IMR-90 (cell line): ENCODE measurements around the gene APC2. TPM values are rescaled to one million over a fixed set of nuclear protein-coding genes. Genes with fewer than 3 reads are reported as not detected.

Source experiments
- ATAC-seq: fragments of 200-7000 bp; cut with Tn5 transposase; 2 replicates; pipeline ENCODE4 v1.9.1; 2020; ENCODE audit warnings: low read depth, mild to moderate bottlenecking, moderate library complexity
- BruUV-seq: library from RNA; stranded (reverse); fragments of 400-500 nt; replicated peaks from 2 replicates; lab custom pipeline; 2021; lab: Mats Ljungman, UMichigan
- CTCF ChIA-PET: fragments of 300-600 bp; formaldehyde crosslinking; extraction: SDS; loops from one replicate; lab custom pipeline; 2021; ENCODE audit warnings: antibody characterized with exemption; lab: Yijun Ruan, JAX
- POLR2A ChIA-PET: fragments of 300-600 bp; sonication (Branson Sonifier 250); formaldehyde crosslinking; loops from one replicate; lab custom pipeline; 2022; ENCODE audit warnings: antibody characterized with exemption; ENCODE audit not compliant: unreplicated experiment; lab: Charles Lee
- DNase-seq: peaks from one replicate; pipeline ENCODE4 v3.0.0; 2013
- H2AFZ ChIP-seq: replicated peaks from 2 replicates; pipeline ENCODE3; 2013; ENCODE audit warnings: low read length, mild to moderate bottlenecking; ENCODE audit not compliant: poor library complexity
- H2AK5ac ChIP-seq: 2 replicates; pipeline ENCODE4 v1.6.1; 2013; ENCODE audit warnings: low read depth, low read length, inconsistent platforms
- H2AK9ac ChIP-seq: replicated peaks from 2 replicates; pipeline ENCODE3; 2013; ENCODE audit warnings: mild to moderate bottlenecking, low read depth, low read length, moderate library complexity; ENCODE audit not compliant: poor library complexity
- H2BK120ac ChIP-seq: 2 replicates; pipeline ENCODE4 v1.6.1; 2013; ENCODE audit warnings: low read depth, low read length, inconsistent platforms
- H2BK15ac ChIP-seq: 3 replicates; pipeline ENCODE4 v1.6.1; 2013; ENCODE audit warnings: low read depth, low read length, inconsistent platforms
- H2BK20ac ChIP-seq: 2 replicates; pipeline ENCODE4 v1.6.1; 2013; ENCODE audit warnings: low read depth, mild to moderate bottlenecking, inconsistent platforms, low read length, moderate library complexity
- H2BK5ac ChIP-seq: 2 replicates; pipeline ENCODE4 v1.6.1; 2013; ENCODE audit warnings: mild to moderate bottlenecking, low read depth, low read length, inconsistent platforms; ENCODE audit not compliant: poor library complexity, severe bottlenecking
- H3K14ac ChIP-seq: replicated peaks from 2 replicates; pipeline ENCODE4 v1.6.1; 2013; ENCODE audit warnings: low read depth, low read length, inconsistent platforms
- H3K18ac ChIP-seq: 2 replicates; pipeline ENCODE4 v1.6.1; 2013; ENCODE audit warnings: low read depth, low read length, control low read depth
- H3K23ac ChIP-seq: 2 replicates; pipeline ENCODE4 v1.6.1; 2013; ENCODE audit warnings: low read depth, low read length, inconsistent platforms
- H3K27ac ChIP-seq: 2 replicates; pipeline ENCODE4 v1.5.1; 2013; ENCODE audit warnings: mild to moderate bottlenecking, control low read depth, low read length; ENCODE audit not compliant: insufficient read depth
- H3K27me3 ChIP-seq: 2 replicates; pipeline ENCODE4 v1.6.1; 2013; ENCODE audit warnings: low read length; ENCODE audit not compliant: control insufficient read depth, insufficient read depth
- H3K36me3 ChIP-seq: 2 replicates; pipeline ENCODE4 v1.6.1; 2013; ENCODE audit warnings: low read length, mixed read lengths; ENCODE audit not compliant: control insufficient read depth, insufficient read depth
- H3K4ac ChIP-seq: 2 replicates; pipeline ENCODE4 v1.6.1; 2013; ENCODE audit warnings: low read depth, low read length, inconsistent platforms
- H3K4me1 ChIP-seq: 2 replicates; pipeline ENCODE4 v1.6.1; 2013; ENCODE audit warnings: low read length, mixed read lengths; ENCODE audit not compliant: control insufficient read depth, insufficient read depth
- H3K4me2 ChIP-seq: 2 replicates; pipeline ENCODE4 v1.6.1; 2013; ENCODE audit warnings: low read depth, mild to moderate bottlenecking, control low read depth, low read length, moderate library complexity
- H3K4me3 ChIP-seq: 2 replicates; pipeline ENCODE4 v1.5.1; 2013; ENCODE audit warnings: low read depth, mild to moderate bottlenecking, control low read depth, low read length, moderate library complexity; ENCODE audit not compliant: insufficient read depth
- H3K56ac ChIP-seq: 2 replicates; pipeline ENCODE4 v1.6.1; 2013; ENCODE audit warnings: low read length, inconsistent platforms; ENCODE audit not compliant: insufficient read depth; ENCODE audit errors: extremely low read depth
- H3K79me1 ChIP-seq, 2 experiments: 2 replicates each; pipeline ENCODE4 v1.6.1; 2013; ENCODE audit warnings: low read length in 2 of 2, inconsistent platforms in 1 of 2, low read depth in 1 of 2
- H3K9ac ChIP-seq: 2 replicates; pipeline ENCODE4 v1.6.1; 2013; ENCODE audit warnings: low read depth, low read length, control low read depth
- H3K9me1 ChIP-seq: 2 replicates; pipeline ENCODE4 v1.6.1; 2013; ENCODE audit warnings: low read length, inconsistent platforms; ENCODE audit not compliant: insufficient read depth
- H3K9me3 ChIP-seq: 2 replicates; pipeline ENCODE4 v1.6.1; 2013; ENCODE audit warnings: low read length; ENCODE audit not compliant: control insufficient read depth, insufficient read depth
- H4K20me1 ChIP-seq: 2 replicates; pipeline ENCODE4 v1.6.1; 2013; ENCODE audit warnings: low read length, inconsistent platforms; ENCODE audit not compliant: insufficient read depth
- H4K5ac ChIP-seq: 2 replicates; pipeline ENCODE4 v1.6.1; 2013; ENCODE audit warnings: mild to moderate bottlenecking, low read depth, low read length, control low read depth
- H4K8ac ChIP-seq, 2 experiments: 2 replicates each; pipeline ENCODE4 v1.6.1; 2013; ENCODE audit warnings: low read depth in 2 of 2, low read length in 2 of 2, control low read depth in 1 of 2, inconsistent platforms in 1 of 2
- H4K91ac ChIP-seq: 2 replicates; pipeline ENCODE4 v1.6.1; 2013; ENCODE audit warnings: low read depth, low read length, inconsistent platforms; ENCODE audit not compliant: insufficient read depth
- BHLHE40 ChIP-seq: fragments of 150-350 bp; IDR thresholded peaks from 2 replicates; pipeline ENCODE4 v1.6.1; 2016; ENCODE audit warnings: mild to moderate bottlenecking, low read depth, low read length
- CHD1 ChIP-seq: IDR thresholded peaks from 2 replicates; pipeline ENCODE4 v1.6.1; 2012; ENCODE audit warnings: low read depth, low read length, improper control_type of control experiment
- MAFK ChIP-seq: IDR thresholded peaks from 2 replicates; pipeline ENCODE4 v1.6.1; 2012; ENCODE audit warnings: low read depth, low read length, improper control_type of control experiment
- MXI1 ChIP-seq: IDR thresholded peaks from 2 replicates; pipeline ENCODE4 v1.6.1; 2012; ENCODE audit warnings: low read depth, mild to moderate bottlenecking, low read length, moderate library complexity, borderline replicate concordance
- NFE2L2 ChIP-seq: fragments of 150-350 bp; IDR thresholded peaks from 2 replicates; pipeline ENCODE4 v1.6.1; 2016; ENCODE audit warnings: low read depth, mild to moderate bottlenecking, low read length
- RCOR1 ChIP-seq: IDR thresholded peaks from 2 replicates; pipeline ENCODE4 v1.6.1; 2012; ENCODE audit warnings: mild to moderate bottlenecking, low read length, improper control_type of control experiment; ENCODE audit not compliant: insufficient replicate concordance
- USF2 ChIP-seq: fragments of 150-350 bp; IDR thresholded peaks from 2 replicates; pipeline ENCODE4 v1.6.1; 2017; ENCODE audit warnings: mild to moderate bottlenecking, antibody characterized with exemption, low read length, low read depth
- WGBS, 2 experiments: methylation state at CpG; one replicate each; pipeline versions ENCODE4 v1.1.5 to v1.1.7; 2013; ENCODE audit warnings: missing lambda C conversion rate in 2 of 2; ENCODE audit not compliant: insufficient read length in 1 of 2; ENCODE audit errors: extremely low coverage in 2 of 2; 5-methylcytosine and 5-hydroxymethylcytosine counted together
- dilution Hi-C: fragments of 300-500 bp; cut with HindIII; formaldehyde crosslinking; loops from one replicate; pipeline ENCODE4 v1.14.3; 2018; ENCODE audit warnings: low sequenced_read_pairs; ENCODE audit not compliant: unreplicated experiment
- in situ Hi-C: fragments of 300-500 bp; cut with MboI; formaldehyde crosslinking; loops from 3 replicates; pipeline ENCODE4 v1.14.3; 2019; ENCODE audit warnings: low sequenced_read_pairs, inconsistent platforms, mixed read lengths
- intact Hi-C: fragments of 100-400 bp; cut with micrococcal nuclease; formaldehyde crosslinking; loops from 2 replicates; pipeline ENCODE4 v1.10.0; 2022
- polyA plus RNA-seq, 3 experiments: library from polyadenylated mRNA; depleted of rRNA; stranded (reverse); fragments of >200 nt; gene quantifications; 2 replicates each; pipeline ENCODE4 v1.2.3, GENCODE V29; 2012; ENCODE audit warnings: low replicate concordance in 1 of 3
- total RNA-seq: library from RNA; depleted of rRNA; stranded (reverse); fragments of >200 nt; gene quantifications from 2 replicates; pipeline ENCODE4 v1.2.3, GENCODE V29; 2012

APC2 gene
- total and polyA plus RNA-seq, 2 of the 4 experiments (the other 2 are of a cell fraction): 0.36 to 0.41 TPM

GRCh38 chr19:1505991-1506881 lies 56.3 kb downstream of the APC2 start:
- Histone ChIP-seq H3K79me1 (peaks cover 0 to 6% of the 10 kb centered on the region in 2 experiments; a peak in 1 of 4 replicates), H4K91ac (no peak overlapping the region), H2AK5ac (no peak overlapping the region), H2AK9ac (peak overlapping the region; percentile 42), H3K9ac (no peak overlapping the region), H3K23ac (no peak overlapping the region), H4K5ac (no peak overlapping the region), H2BK20ac (no peak overlapping the region), H2BK120ac (no peak overlapping the region), H3K14ac (no peak overlapping the region), H3K18ac (no peak overlapping the region), H3K4me1 (peaks cover 5% of the 10 kb centered on the region), H3K56ac (no peak overlapping the region), H3K9me3 (no peaks in the 10 kb centered on the region), H3K4ac (no peak overlapping the region), H3K27ac (no peak overlapping the region), H3K4me2 (no peak overlapping the region), H2BK15ac (no peak overlapping the region), H2BK5ac (no peak overlapping the region), H3K4me3 (no peak overlapping the region), H4K8ac (no peak overlapping the region), H3K27me3 (peaks cover 4% of the 10 kb centered on the region; the same call in 1 of the 2 replicates), H3K36me3 (peaks cover 13% of the 10 kb centered on the region), H3K9me1 (no peaks in the 10 kb centered on the region; the same call in 1 of the 2 replicates), H4K20me1 (no peaks in the 10 kb centered on the region; the same call in 1 of the 2 replicates), H2AFZ (no peak overlapping the region)
- ChIA-PET POLR2A (no interaction called here), CTCF (interaction anchor here (0.5 kb wide), 1 partner anchor 28 kb away, joined by 3 read pairs; no protein-coding TSS in a partner anchor)
- BruUV-seq: no TSS peak
- TF ChIP-seq MAFK: no peak
- no peak for TF ChIP-seq CHD1
- no peak for TF ChIP-seq NFE2L2
- no peak for TF ChIP-seq RCOR1
- TF ChIP-seq MXI1: no peak
- TF ChIP-seq BHLHE40: no peak
- no peak for TF ChIP-seq USF2
- whole genome bisulfite sequencing, 2 experiments: 83% methylated on average over 28 of the region's 45 CpGs; no CpG with 5 or more reads in 1 of the 2 experiments
- no peak for ATAC-seq
- intact Hi-C loops: no loop called here
- dilution Hi-C loops: no loop called here
- in situ Hi-C loops: no loop called here
- DNase-seq: no peak
